Neural cell (in vitro differentiated cells): ENCODE measurements around the gene RPS5. TPM values are rescaled to one million over a fixed set of nuclear protein-coding genes. Genes with fewer than 3 reads are reported as not detected.

Source experiments
- H2AFZ ChIP-seq: fragments of 200-600, 300-800 bp; sonication (generic), shearing (Covaris generic); 2 replicates; pipeline ENCODE4 v1.6.0; 2014; ENCODE audit warnings: low read depth, mild to moderate bottlenecking, antibody characterized with exemption, low read length, moderate library complexity
- H3F3A ChIP-seq: fragments of 200-600 bp; shearing (Covaris generic); 2 replicates; pipeline ENCODE4 v1.6.1; 2016; ENCODE audit warnings: mild to moderate bottlenecking, moderate library complexity, mixed read lengths, antibody characterized with exemption, low read length; ENCODE audit not compliant: insufficient read depth, poor library complexity, severe bottlenecking
- H3K27ac ChIP-seq: fragments of 200-600, 300-800 bp; sonication (generic), shearing (Covaris generic); 2 replicates; pipeline ENCODE4 v1.5.1; 2014; ENCODE audit warnings: mild to moderate bottlenecking, low read length, moderate library complexity
- H3K27me3 ChIP-seq: fragments of 300-800, 200-600 bp; sonication (generic), shearing (Covaris generic); 2 replicates; pipeline ENCODE4 v1.6.0; 2014; ENCODE audit warnings: mild to moderate bottlenecking, low read depth, low read length, moderate library complexity; ENCODE audit not compliant: insufficient read depth
- H3K36me3 ChIP-seq: fragments of 300-800, 200-600 bp; sonication (generic), shearing (Covaris generic); 2 replicates; pipeline ENCODE4 v1.5.1; 2014; ENCODE audit warnings: mild to moderate bottlenecking, antibody characterized with exemption, low read length, moderate library complexity; ENCODE audit not compliant: insufficient read depth
- H3K4me2 ChIP-seq: fragments of 300-800, 200-600 bp; sonication (generic), shearing (Covaris generic); 2 replicates; pipeline ENCODE4 v1.6.0; 2014; ENCODE audit warnings: mild to moderate bottlenecking, low read length
- H3K4me3 ChIP-seq: fragments of 300-800, 200-600 bp; sonication (generic), shearing (Covaris generic); 2 replicates; pipeline ENCODE4 v1.5.1; 2014; ENCODE audit warnings: mild to moderate bottlenecking, low read length, moderate library complexity
- H3K79me2 ChIP-seq: fragments of 200-600 bp; shearing (Covaris generic); replicated peaks from 2 replicates; pipeline ENCODE4 v1.6.0; 2014; ENCODE audit warnings: mild to moderate bottlenecking, low read length, moderate library complexity; ENCODE audit not compliant: insufficient read depth
- H3K9ac ChIP-seq: fragments of 300-800, 200-600 bp; sonication (generic), shearing (Covaris generic); 2 replicates; pipeline ENCODE4 v1.6.1; 2016; ENCODE audit warnings: mild to moderate bottlenecking, low read length, mixed read lengths
- H3K9me2 ChIP-seq: fragments of 200-600 bp; shearing (Covaris generic); 2 replicates; pipeline ENCODE4 v1.6.1; 2016; ENCODE audit warnings: mild to moderate bottlenecking, low read length, mixed read lengths; ENCODE audit not compliant: insufficient read depth
- H3K9me3 ChIP-seq: fragments of 200-600, 300-800 bp; sonication (generic), shearing (Covaris generic); 2 replicates; pipeline ENCODE4 v1.6.1; 2016; ENCODE audit warnings: mild to moderate bottlenecking, mixed run types, low read length, moderate library complexity, mixed read lengths
- H4K20me1 ChIP-seq: fragments of 200-600 bp; shearing (Covaris generic); 2 replicates; pipeline ENCODE4 v1.6.1; 2016; ENCODE audit warnings: mild to moderate bottlenecking, mixed run types; ENCODE audit not compliant: insufficient read depth
- CTCF ChIP-seq: fragments of 450-650 bp; IDR thresholded peaks from 2 replicates; pipeline ENCODE4 v1.5.1; 2014; ENCODE audit warnings: antibody characterized with exemption, mild to moderate bottlenecking, moderate library complexity; ENCODE audit not compliant: poor library complexity, severe bottlenecking
- EP300 ChIP-seq: fragments of 450-650 bp; conservative IDR thresholded peaks from 2 replicates; pipeline ENCODE4 v1.6.1; 2014; ENCODE audit warnings: antibody characterized with exemption, mild to moderate bottlenecking, moderate library complexity; ENCODE audit not compliant: poor library complexity, severe bottlenecking
- EZH2 ChIP-seq: fragments of 200-600, 300-800 bp; shearing (Covaris generic), sonication (generic); IDR thresholded peaks from 2 replicates; pipeline ENCODE4 v1.6.1; 2014; ENCODE audit warnings: antibody characterized with exemption, low read length, borderline replicate concordance, mild to moderate bottlenecking; ENCODE audit not compliant: insufficient read depth, poor library complexity, severe bottlenecking
- MXI1 ChIP-seq: fragments of 450-650 bp; conservative IDR thresholded peaks from 2 replicates; pipeline ENCODE4 v1.6.1; 2014; ENCODE audit warnings: antibody characterized with exemption, mild to moderate bottlenecking; ENCODE audit not compliant: poor library complexity, severe bottlenecking
- POLR2AphosphoS5 ChIP-seq: IDR thresholded peaks from 2 replicates; pipeline ENCODE4 v1.6.1; 2012
- RAD21 ChIP-seq: fragments of 450-650 bp; conservative IDR thresholded peaks from 2 replicates; pipeline ENCODE4 v1.6.1; 2014; ENCODE audit warnings: antibody characterized with exemption, mild to moderate bottlenecking, moderate library complexity
- REST ChIP-seq: IDR thresholded peaks from 2 replicates; pipeline ENCODE4 v1.6.1; 2012; ENCODE audit warnings: borderline replicate concordance
- SMC3 ChIP-seq: fragments of 450-650 bp; conservative IDR thresholded peaks from 2 replicates; pipeline ENCODE4 v1.6.1; 2014; ENCODE audit warnings: antibody characterized with exemption, mild to moderate bottlenecking, moderate library complexity; ENCODE audit not compliant: poor library complexity
- TAF1 ChIP-seq: IDR thresholded peaks from 2 replicates; pipeline ENCODE4 v1.6.1; 2012; ENCODE audit warnings: low read depth
- polyA minus RNA-seq: library from RNA; depleted of rRNA, polyadenylated mRNA; stranded (reverse); fragments of >200 nt; gene quantifications from 2 replicates; pipeline ENCODE4 v1.2.3, GENCODE V29; 2014
- polyA plus RNA-seq: library from polyadenylated mRNA; depleted of rRNA; stranded (reverse); fragments of >200 nt; gene quantifications from 2 replicates; pipeline ENCODE4 v1.2.3, GENCODE V29; 2014

Gene RPS5
- polyA plus RNA-seq (1,461 and 1,514 TPM in 2 replicates), polyA minus RNA-seq (609 and 649 TPM in 2 replicates)

- Histone ChIP-seq H3K27ac (peak within 1 kb of the TSS; percentile 95), H4K20me1 (no peaks in the 10 kb centered on the region), H3K9me2 (no peaks in the 10 kb centered on the region), H3K79me2 (peaks cover 20% of the 10 kb centered on the region), H2AFZ (peak within 1 kb of the TSS; percentile 78), H3K27me3 (no peaks in the 10 kb centered on the region), H3K4me2 (peak within 1 kb of the TSS; percentile 91), H3K36me3 (no peaks in the 10 kb centered on the region), H3K9ac (peak within 1 kb of the TSS; percentile 92), H3K4me3 (peak within 1 kb of the TSS; percentile 77), H3F3A (peaks cover 4% of the 10 kb centered on the region), H3K9me3 (no peaks in the 10 kb centered on the region)
- peak; percentile 27 for TF ChIP-seq RAD21
- no peak for TF ChIP-seq SMC3
- TF ChIP-seq POLR2AphosphoS5 = peak; percentile 96
- TF ChIP-seq EP300 = peak; percentile 20
- no peak for TF ChIP-seq CTCF
- TF ChIP-seq TAF1 = peak; percentile 99
- TF ChIP-seq MXI1 = peak; percentile 98
- peak; percentile 98 for TF ChIP-seq REST
Measured at GRCh38 chr19:58386576-58387337, at the start of gene RPS5. TSS of gene RPS5 (plus strand) at chr19:58387269. CDS start at chr19:58388138, 869 bp downstream.

GRCh38 chr19:58338336-58338735, 48.7 kb upstream of the RPS5 start:
- Histone ChIP-seq H4K20me1 (no peaks in the 10 kb centered on the region), H3F3A (no peaks in the 10 kb centered on the region), H3K27me3 (no peaks in the 10 kb centered on the region), H3K9me2 (no peaks in the 10 kb centered on the region), H2AFZ (no peak overlapping the region), H3K4me3 (no peak overlapping the region), H3K27ac (no peak overlapping the region), H3K36me3 (peaks cover 10% of the 10 kb centered on the region), H3K9ac (no peak overlapping the region), H3K4me2 (no peak overlapping the region), H3K9me3 (no peaks in the 10 kb centered on the region), H3K79me2 (no peaks in the 10 kb centered on the region)
- TF ChIP-seq CTCF (no peak), POLR2AphosphoS5 (no peak), MXI1 (no peak), EP300 (no peak), RAD21 (no peak), SMC3 (no peak), EZH2 (no peak), TAF1 (no peak), REST (no peak)
